Measurements from ENCODE around the gene PRCP. TPM values are rescaled to one million over a fixed set of nuclear protein-coding genes. Genes with fewer than 3 reads are reported as not detected.

The PRCP gene
- polyA plus RNA-seq, 6 donors from 2014 or later: 133 to 176 (median 152) TPM

DNA sequence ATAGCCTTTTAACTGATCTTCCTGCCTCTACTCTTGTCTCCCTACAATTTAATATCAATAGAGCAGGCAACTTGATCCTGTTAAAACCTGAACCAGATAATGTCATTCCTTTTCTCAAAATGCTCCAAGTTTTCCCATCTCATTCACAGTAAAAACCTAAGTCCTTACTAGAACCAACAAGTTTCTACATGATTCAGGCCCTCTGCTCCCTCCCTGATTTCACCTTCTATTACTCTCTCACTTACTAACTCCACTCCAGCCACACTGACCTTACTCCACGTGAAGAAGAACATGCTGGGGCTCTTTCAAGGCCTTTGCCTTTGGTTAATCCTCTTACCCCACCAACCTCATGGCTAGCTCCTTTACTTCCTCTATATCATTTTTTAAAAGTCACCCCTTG is 71.1 kb downstream of the PRCP start:
- peak overlapping the region in 3 of 6 donors; percentile 21 to 76 (median 72) for H3K27ac Mint-ChIP-seq
- H3K4me3 Mint-ChIP-seq: no peak overlapping the region
- H3K36me3 Mint-ChIP-seq: peaks cover 48 to 55% of the 10 kb centered on the region in 2 donors
- H3K27me3 Mint-ChIP-seq: no peaks in the 10 kb centered on the region
- ATAC-seq (ENCODE audit: low read depth in 2 of 2): no peak
- no peaks in the 10 kb centered on the region for H3K9me3 Mint-ChIP-seq
- peaks cover 0 to 4% (median 0%) of the 10 kb centered on the region in 3 donors for H3K4me1 Mint-ChIP-seq
- DNase-seq: no peak

- DNase-seq (no peak), ATAC-seq (ENCODE audit: low read depth in 2 of 2) (no peak)
- Mint-ChIP-seq H3K27me3 (no peaks in the 10 kb centered on the region), H3K9me3 (no peaks in the 10 kb centered on the region), H3K36me3 (peaks cover 42 to 49% of the 10 kb centered on the region in 2 donors), H3K4me1 (peaks cover 0 to 4% (median 0%) of the 10 kb centered on the region in 3 donors), H3K4me3 (no peak overlapping the region), H3K27ac (no peak overlapping the region)
Observed at GRCh38 chr11:82828472-82828871, 71.8 kb downstream of the PRCP start.

- Mint-ChIP-seq H3K4me1 (peaks cover 0 to 4% (median 0%) of the 10 kb centered on the region in 3 donors), H3K4me3 (no peak overlapping the region), H3K27me3 (no peaks in the 10 kb centered on the region), H3K27ac (no peak overlapping the region), H3K36me3 (peaks cover 31 to 35% of the 10 kb centered on the region in 2 donors), H3K9me3 (no peaks in the 10 kb centered on the region)
- ATAC-seq (ENCODE audit: low read depth in 2 of 2) (no peak), DNase-seq (no peak)
Observed at GRCh38 chr11:82826526-82826925, 73.7 kb downstream of the PRCP start.

DNA sequence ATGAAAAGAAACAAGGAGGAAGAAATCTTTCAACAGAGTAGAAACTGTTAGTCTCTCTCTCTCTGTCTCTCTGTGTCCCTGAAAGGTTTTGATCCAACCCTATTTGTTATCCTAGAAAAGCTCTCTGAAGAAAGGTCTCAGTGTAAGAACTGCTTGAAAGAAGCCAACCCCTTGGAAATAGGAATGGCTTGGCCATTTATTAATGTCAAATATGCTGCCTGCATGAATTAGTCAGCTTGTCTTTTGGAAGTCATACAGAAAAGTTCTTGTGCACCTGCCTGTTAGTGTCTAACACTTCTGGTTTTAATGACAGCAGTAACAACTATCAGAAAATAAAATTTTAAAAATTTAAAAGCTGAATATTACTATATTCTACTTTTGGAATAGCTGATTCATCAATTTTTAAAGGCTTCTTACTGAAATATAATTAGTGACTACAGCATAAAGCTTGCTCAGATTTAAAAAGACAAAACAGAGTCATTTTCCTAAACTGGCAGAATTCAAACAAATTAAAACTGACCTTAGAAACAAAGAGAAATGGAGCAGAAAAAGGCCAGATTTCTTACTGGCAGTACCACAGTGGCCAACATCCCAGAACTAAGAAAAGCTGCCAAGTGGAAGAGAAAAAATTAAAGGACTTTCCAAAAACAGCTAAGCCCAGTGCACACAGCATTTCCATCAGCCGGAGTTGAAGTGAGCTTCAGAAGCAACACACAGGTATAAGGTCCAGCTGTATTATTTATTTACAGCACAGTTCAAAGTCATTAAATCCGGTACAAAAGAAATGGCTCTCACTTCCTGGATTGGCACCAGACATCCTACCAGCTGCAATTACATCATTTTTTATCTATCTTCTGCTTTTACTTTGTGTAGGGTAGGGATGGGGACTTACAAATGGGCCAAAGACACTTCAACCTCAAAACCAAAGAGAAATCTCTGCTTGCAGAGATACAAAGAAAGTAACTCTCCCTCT is 76.3 kb downstream of the PRCP start:
- Mint-ChIP-seq H3K27ac (peak overlapping the region in 1 of 6 donors; percentile 15), H3K9me3 (no peaks in the 10 kb centered on the region), H3K27me3 (no peaks in the 10 kb centered on the region), H3K36me3 (peaks cover 25 to 28% of the 10 kb centered on the region in 2 donors), H3K4me1 (no peaks in the 10 kb centered on the region), H3K4me3 (no peak overlapping the region)
- DNase-seq (no peak), ATAC-seq (ENCODE audit: low read depth in 2 of 2) (no peak)

- H3K36me3 Mint-ChIP-seq: peaks cover 4 to 7% of the 10 kb centered on the region in 2 donors
- DNase-seq (no peak), ATAC-seq (ENCODE audit: low read depth in 2 of 2) (no peak)
- H3K27me3 Mint-ChIP-seq: peaks cover 4 to 15% (median 9%) of the 10 kb centered on the region in 3 donors
- H3K27ac Mint-ChIP-seq: no peak overlapping the region
- H3K4me3 Mint-ChIP-seq: no peak overlapping the region
- H3K9me3 Mint-ChIP-seq: no peaks in the 10 kb centered on the region
- H3K4me1 Mint-ChIP-seq: no peaks in the 10 kb centered on the region
Observed at GRCh38 chr11:82818409-82819043, 81.7 kb downstream of the PRCP start.

GRCh38 chr11:82815406-82815805 is 84.8 kb downstream of the PRCP start:
- H3K4me1 Mint-ChIP-seq: no peaks in the 10 kb centered on the region
- no peak for ATAC-seq (ENCODE audit: low read depth in 2 of 2)
- no peaks in the 10 kb centered on the region for H3K36me3 Mint-ChIP-seq

GRCh38 chr11:82814379-82814778 is 85.9 kb downstream of the PRCP start:
- Mint-ChIP-seq H3K4me3 (no peak overlapping the region), H3K4me1 (no peaks in the 10 kb centered on the region), H3K27ac (no peak overlapping the region)

More at GRCh38 chr11:82815406-82815805, 84.8 kb downstream of the PRCP start:
- Mint-ChIP-seq H3K4me3 (no peak overlapping the region), H3K9me3 (no peaks in the 10 kb centered on the region), H3K27me3 (peaks cover 22 to 40% (median 28%) of the 10 kb centered on the region in 3 donors), H3K27ac (no peak overlapping the region)
- DNase-seq: no peak

DNA sequence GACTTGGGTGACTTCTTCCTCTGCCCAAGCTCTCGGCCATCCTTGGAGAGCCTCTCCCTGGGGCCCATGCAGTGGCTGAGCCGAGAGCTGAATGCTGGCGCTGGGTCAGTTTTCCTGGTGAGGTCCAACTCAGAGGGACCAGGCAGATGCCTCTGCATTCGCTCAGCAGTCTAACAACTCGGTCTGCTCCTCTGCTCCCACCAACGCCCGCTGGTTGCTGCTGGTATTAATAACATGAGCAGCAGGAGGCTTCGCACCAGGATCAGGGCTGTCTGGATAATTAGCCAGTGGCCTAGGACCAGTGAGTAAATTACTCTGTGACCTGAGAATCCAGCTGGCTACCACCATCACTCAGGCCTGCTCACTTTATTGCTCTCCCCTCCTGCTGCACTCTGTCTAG is 88.9 kb downstream of the PRCP start:
- H3K9me3 Mint-ChIP-seq: no peaks in the 10 kb centered on the region
- no peaks in the 10 kb centered on the region for H3K36me3 Mint-ChIP-seq
- no peaks in the 10 kb centered on the region for H3K4me1 Mint-ChIP-seq
- ATAC-seq (ENCODE audit: low read depth in 2 of 2): no peak
- H3K27ac Mint-ChIP-seq: no peak overlapping the region
- peaks cover 37 to 64% (median 52%) of the 10 kb centered on the region in 3 donors for H3K27me3 Mint-ChIP-seq
- DNase-seq: no peak
- H3K4me3 Mint-ChIP-seq: no peak overlapping the region

More at GRCh38 chr11:82814379-82814778, 85.9 kb downstream of the PRCP start:
- DNase-seq (no peak), ATAC-seq (ENCODE audit: low read depth in 2 of 2) (no peak)
- Mint-ChIP-seq H3K36me3 (no peaks in the 10 kb centered on the region), H3K9me3 (no peaks in the 10 kb centered on the region), H3K27me3 (peaks cover 27 to 42% (median 32%) of the 10 kb centered on the region in 3 donors)

- Mint-ChIP-seq H3K27me3 (peaks cover 42 to 70% (median 58%) of the 10 kb centered on the region in 3 donors), H3K4me3 (no peak overlapping the region), H3K27ac (no peak overlapping the region), H3K36me3 (no peaks in the 10 kb centered on the region), H3K4me1 (no peaks in the 10 kb centered on the region), H3K9me3 (no peaks in the 10 kb centered on the region)
- DNase-seq (no peak), ATAC-seq (ENCODE audit: low read depth in 2 of 2) (no peak)
Observed at GRCh38 chr11:82810738-82811137, 89.5 kb downstream of the PRCP start.

DNA sequence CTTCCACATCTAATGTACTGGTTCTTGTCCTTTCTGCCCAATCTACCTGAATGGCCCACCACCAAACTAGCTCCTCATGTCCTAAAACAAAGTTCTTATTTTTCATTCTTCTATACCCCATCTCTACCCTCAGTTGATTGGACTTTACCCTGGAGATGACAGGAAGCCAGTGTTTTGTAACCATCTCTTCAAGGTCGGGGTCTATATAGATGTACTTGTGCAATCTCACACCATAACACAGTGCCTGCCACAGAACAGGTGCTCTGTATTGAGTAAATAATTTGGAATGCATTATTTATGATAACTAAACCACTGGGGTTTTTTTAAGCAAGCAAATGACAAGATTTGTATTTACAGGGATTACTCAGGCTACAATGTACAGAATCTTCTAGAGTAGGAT is 89.9 kb downstream of the PRCP start:
- DNase-seq (no peak), ATAC-seq (ENCODE audit: low read depth in 2 of 2) (no peak)
- Mint-ChIP-seq H3K36me3 (no peaks in the 10 kb centered on the region), H3K27ac (no peak overlapping the region), H3K9me3 (no peaks in the 10 kb centered on the region), H3K27me3 (peaks cover 45 to 74% (median 62%) of the 10 kb centered on the region in 3 donors), H3K4me1 (no peaks in the 10 kb centered on the region), H3K4me3 (no peak overlapping the region)

GRCh38 chr11:82807646-82808045 is 92.6 kb downstream of the PRCP start:
- H3K27ac Mint-ChIP-seq: no peak overlapping the region
- ATAC-seq (ENCODE audit: low read depth in 2 of 2) (no peak), DNase-seq (no peak)
- H3K9me3 Mint-ChIP-seq: no peaks in the 10 kb centered on the region
- peaks cover 42 to 62% (median 61%) of the 10 kb centered on the region in 3 donors for H3K27me3 Mint-ChIP-seq
- H3K4me3 Mint-ChIP-seq: no peak overlapping the region
- no peaks in the 10 kb centered on the region for H3K4me1 Mint-ChIP-seq
- no peaks in the 10 kb centered on the region for H3K36me3 Mint-ChIP-seq

- Mint-ChIP-seq H3K27me3 (peaks cover 39 to 75% (median 65%) of the 10 kb centered on the region in 3 donors), H3K36me3 (no peaks in the 10 kb centered on the region), H3K4me3 (no peak overlapping the region), H3K9me3 (no peaks in the 10 kb centered on the region), H3K4me1 (no peaks in the 10 kb centered on the region), H3K27ac (no peak overlapping the region)
- DNase-seq (no peak), ATAC-seq (ENCODE audit: low read depth in 2 of 2) (no peak)
Observed at GRCh38 chr11:82802710-82803109, 97.5 kb downstream of the PRCP start.

GRCh38 chr11:82796998-82797961 is 103.0 kb downstream of the PRCP start:
- no peaks in the 10 kb centered on the region for H3K36me3 Mint-ChIP-seq
- no peaks in the 10 kb centered on the region for H3K4me1 Mint-ChIP-seq
- no peak overlapping the region for H3K4me3 Mint-ChIP-seq
- DNase-seq: no peak
- H3K27me3 Mint-ChIP-seq: peaks cover 17 to 42% (median 29%) of the 10 kb centered on the region in 3 donors
- no peak overlapping the region for H3K27ac Mint-ChIP-seq
- H3K9me3 Mint-ChIP-seq: no peaks in the 10 kb centered on the region
- no peak for ATAC-seq (ENCODE audit: low read depth in 2 of 2)
